Ectodermal cell (in vitro differentiated cells): ENCODE data around the gene THOP1.
"Not testable (repeated sequence)": the region's sequence is repeated elsewhere in the genome, so short reads cannot be mapped to it uniquely, and the experiment has no call there.

Experiments
- H3K27ac ChIP-seq: 2 replicates; pipeline ENCODE4 v1.7.0; 2013; ENCODE audit warnings: mild to moderate bottlenecking, low read depth, low read length; ENCODE audit not compliant: insufficient read depth, poor library complexity, severe bottlenecking
- H3K27me3 ChIP-seq: 2 replicates; pipeline ENCODE4 v1.7.0; 2013; ENCODE audit warnings: mild to moderate bottlenecking, low read length; ENCODE audit not compliant: insufficient read depth, control insufficient read depth, poor library complexity, severe bottlenecking
- H3K36me3 ChIP-seq: one replicate; pipeline ENCODE4 v1.7.0; 2013; ENCODE audit warnings: low read length; ENCODE audit not compliant: control insufficient read depth, insufficient read depth
- H3K4me1 ChIP-seq: one replicate; pipeline ENCODE4 v1.7.0; 2013; ENCODE audit warnings: low read length; ENCODE audit not compliant: control insufficient read depth, insufficient read depth
- H3K4me3 ChIP-seq: 2 replicates; pipeline ENCODE4 v1.7.0; 2013; ENCODE audit warnings: low read depth, low read length, control low read depth; ENCODE audit not compliant: insufficient read depth
- H3K9me3 ChIP-seq: 2 replicates; pipeline ENCODE4 v1.7.0; 2013; ENCODE audit warnings: mild to moderate bottlenecking, low read length, moderate library complexity; ENCODE audit not compliant: control insufficient read depth
- WGBS, 2 experiments: methylation state at CpG; one replicate each; pipeline ENCODE4 v1.1.7; 2013; ENCODE audit warnings: missing lambda C conversion rate in 2 of 2; 5-methylcytosine and 5-hydroxymethylcytosine counted together

The THOP1 gene

DNA sequence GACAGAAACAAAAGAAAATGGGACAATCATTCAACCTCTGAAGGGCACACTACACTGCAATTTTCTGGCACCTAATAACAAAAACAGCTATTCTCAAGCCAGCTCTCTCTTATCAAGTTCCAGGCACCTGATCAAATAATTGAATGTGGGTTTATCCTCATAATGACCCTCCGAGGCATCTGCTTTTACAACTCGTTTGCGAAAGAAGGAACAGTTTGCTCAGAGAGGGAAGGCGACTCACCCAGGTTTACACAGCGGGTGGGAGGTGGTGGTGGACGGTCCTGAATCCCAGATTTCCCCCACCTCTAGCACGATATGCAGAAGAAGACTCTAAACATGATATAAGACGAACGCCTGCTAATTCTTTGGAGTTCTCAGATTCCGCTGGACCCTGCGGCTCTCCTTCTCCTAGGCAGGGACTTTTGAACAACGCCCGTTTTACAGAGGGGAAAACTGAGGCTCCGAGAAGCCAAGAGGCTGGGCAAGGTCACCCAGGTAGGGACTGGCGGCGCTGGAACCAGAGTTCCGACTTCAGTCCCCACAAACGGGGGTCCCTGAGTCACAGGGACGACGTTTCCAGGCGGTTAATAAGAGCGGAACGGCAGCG, 2.9 kb upstream of the THOP1 start:
- WGBS, 2 experiments: 4 to 6% methylated on average over 24 of the region's 24 CpGs
- Histone ChIP-seq H3K4me1 (peaks cover 6% of the 10 kb centered on the region), H3K27ac (peak overlapping the region; percentile 68), H3K36me3 (peaks cover 2% of the 10 kb centered on the region), H3K27me3 (no peaks in the 10 kb centered on the region), H3K9me3 (no peaks in the 10 kb centered on the region), H3K4me3 (peak overlapping the region; percentile 90)

DNA sequence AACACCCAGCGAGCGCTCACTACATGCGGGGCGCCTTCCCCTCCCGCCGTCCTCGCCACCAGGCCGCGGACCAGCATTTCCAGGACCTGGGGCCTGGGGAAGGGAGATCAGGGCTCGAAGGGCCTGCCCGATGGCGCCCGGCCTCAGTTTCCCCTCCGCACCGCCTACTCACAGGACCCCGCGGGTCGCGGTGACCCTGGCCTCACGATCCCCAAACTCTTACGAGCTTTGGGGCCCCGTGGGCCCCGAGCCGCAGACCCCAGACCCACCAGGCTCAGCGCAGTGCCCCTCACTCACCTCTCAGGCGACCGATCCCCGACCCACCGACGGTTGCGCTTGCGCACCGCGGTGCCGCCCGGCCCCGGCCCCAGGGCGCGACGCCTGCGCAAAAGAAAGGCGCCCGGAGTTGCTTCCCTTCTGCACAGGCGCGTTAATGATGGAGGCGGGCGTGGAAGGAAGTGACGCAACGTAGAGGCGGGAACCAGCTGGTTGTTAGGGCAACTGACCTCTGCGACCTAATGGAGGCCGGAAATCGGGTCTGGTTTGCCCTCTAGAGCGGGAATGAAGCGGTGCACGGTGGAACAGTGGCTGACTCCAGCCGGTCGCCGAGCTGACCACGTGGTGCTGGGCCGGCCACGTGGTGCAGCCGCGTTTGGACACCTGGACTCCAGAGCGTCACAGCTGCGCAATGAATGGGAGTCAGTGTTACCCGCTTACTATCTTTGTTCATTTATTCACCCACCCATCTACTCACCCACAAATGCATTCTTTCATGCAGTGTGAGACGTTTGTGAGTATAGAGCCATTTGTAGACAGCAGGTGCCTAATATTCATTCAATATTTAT, 2.1 kb upstream of the THOP1 start, which contains the start of gene SGTA:
Gene SGTA (minus strand): TSS at position 338 of the 845 bp plus-strand sequence. CDS start 14,205 bp downstream, outside the sequence.
- WGBS, 2 experiments: 2% methylated on average over 68 of the region's 68 CpGs
- H3K27ac ChIP-seq: peak within 1 kb of the TSS; percentile 90

GRCh38 chr19:2783781-2784145, 1.5 kb upstream of the THOP1 start:
- Histone ChIP-seq H3K9me3 (no peaks in the 10 kb centered on the region), H3K27me3 (no peaks in the 10 kb centered on the region), H3K36me3 (peaks cover 2% of the 10 kb centered on the region), H3K4me1 (peaks cover 6% of the 10 kb centered on the region), H3K4me3 (no peak overlapping the region), H3K27ac (peak overlapping the region; percentile 90)
- 94% methylated on average over 6 of the region's 7 CpGs for WGBS, 2 experiments

More for the DNA sequence above, 2.1 kb upstream of the THOP1 start, which contains the start of gene SGTA:
- H3K4me1 ChIP-seq: peaks cover 6% of the 10 kb centered on the region
- peaks cover 2% of the 10 kb centered on the region for H3K36me3 ChIP-seq
- peak within 1 kb of the TSS; percentile 90 for H3K4me3 ChIP-seq
- no peaks in the 10 kb centered on the region for H3K27me3 ChIP-seq
- H3K9me3 ChIP-seq: no peaks in the 10 kb centered on the region

DNA sequence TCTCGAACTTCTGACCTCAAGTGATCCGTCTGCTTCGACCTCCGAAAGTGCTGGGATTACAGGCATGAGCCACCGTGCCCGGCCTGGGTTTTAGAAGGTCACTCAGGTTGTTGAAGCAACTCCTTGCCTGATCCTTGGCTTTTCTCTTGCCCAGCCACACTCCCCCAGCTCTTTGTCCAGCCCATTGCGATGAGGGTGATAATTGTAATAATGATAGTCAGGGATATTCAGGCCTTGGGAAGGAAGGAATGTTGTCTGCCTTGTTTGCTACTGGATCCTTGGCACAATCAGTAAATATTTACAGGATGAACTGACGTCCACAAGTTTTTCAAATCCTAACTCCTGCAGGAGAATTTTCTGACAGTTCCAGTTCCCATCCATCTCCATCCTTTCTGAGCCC, 1.8 kb downstream of the THOP1 start:
- 94% methylated on average over 8 of the region's 8 CpGs for WGBS, 2 experiments
- Histone ChIP-seq H3K4me3 (no peak overlapping the region), H3K9me3 (no peaks in the 10 kb centered on the region), H3K27me3 (no peaks in the 10 kb centered on the region), H3K4me1 (peaks cover 4% of the 10 kb centered on the region), H3K36me3 (peaks cover 20% of the 10 kb centered on the region), H3K27ac (no peak overlapping the region)

- H3K4me1 ChIP-seq: no peaks in the 10 kb centered on the region
- peaks cover 23% of the 10 kb centered on the region for H3K36me3 ChIP-seq
- no peaks in the 10 kb centered on the region for H3K9me3 ChIP-seq
- H3K27ac ChIP-seq: no peak overlapping the region
- H3K27me3 ChIP-seq: no peaks in the 10 kb centered on the region
- H3K4me3 ChIP-seq: no peak overlapping the region
- 94% methylated on average over 5 of the region's 5 CpGs for WGBS, 2 experiments
Observed at GRCh38 chr19:2788237-2788636, 2.9 kb downstream of the THOP1 start.

DNA sequence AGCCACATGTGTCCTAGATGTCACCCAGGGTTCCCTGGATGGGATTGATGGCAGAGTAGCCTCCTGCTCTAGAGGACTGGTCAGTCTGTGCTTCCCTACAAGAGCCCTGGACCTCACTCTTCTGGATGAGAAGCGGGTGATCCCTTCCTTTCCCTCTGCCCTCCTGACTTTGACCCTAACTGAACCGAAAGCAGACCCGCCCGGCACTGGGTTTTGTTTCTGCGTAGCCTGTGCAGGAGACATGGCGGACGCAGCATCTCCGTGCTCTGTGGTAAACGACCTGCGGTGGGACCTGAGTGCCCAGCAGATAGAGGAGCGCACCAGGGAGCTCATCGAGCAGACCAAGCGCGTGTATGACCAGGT, 4.9 kb downstream of the THOP1 start:
- no peaks in the 10 kb centered on the region for H3K9me3 ChIP-seq
- no peaks in the 10 kb centered on the region for H3K4me1 ChIP-seq
- WGBS, 2 experiments: 92 to 93% methylated on average over 14 of the region's 14 CpGs
- H3K27ac ChIP-seq: no peak overlapping the region
- no peak overlapping the region for H3K4me3 ChIP-seq
- H3K27me3 ChIP-seq: no peaks in the 10 kb centered on the region
- peaks cover 31% of the 10 kb centered on the region for H3K36me3 ChIP-seq

DNA sequence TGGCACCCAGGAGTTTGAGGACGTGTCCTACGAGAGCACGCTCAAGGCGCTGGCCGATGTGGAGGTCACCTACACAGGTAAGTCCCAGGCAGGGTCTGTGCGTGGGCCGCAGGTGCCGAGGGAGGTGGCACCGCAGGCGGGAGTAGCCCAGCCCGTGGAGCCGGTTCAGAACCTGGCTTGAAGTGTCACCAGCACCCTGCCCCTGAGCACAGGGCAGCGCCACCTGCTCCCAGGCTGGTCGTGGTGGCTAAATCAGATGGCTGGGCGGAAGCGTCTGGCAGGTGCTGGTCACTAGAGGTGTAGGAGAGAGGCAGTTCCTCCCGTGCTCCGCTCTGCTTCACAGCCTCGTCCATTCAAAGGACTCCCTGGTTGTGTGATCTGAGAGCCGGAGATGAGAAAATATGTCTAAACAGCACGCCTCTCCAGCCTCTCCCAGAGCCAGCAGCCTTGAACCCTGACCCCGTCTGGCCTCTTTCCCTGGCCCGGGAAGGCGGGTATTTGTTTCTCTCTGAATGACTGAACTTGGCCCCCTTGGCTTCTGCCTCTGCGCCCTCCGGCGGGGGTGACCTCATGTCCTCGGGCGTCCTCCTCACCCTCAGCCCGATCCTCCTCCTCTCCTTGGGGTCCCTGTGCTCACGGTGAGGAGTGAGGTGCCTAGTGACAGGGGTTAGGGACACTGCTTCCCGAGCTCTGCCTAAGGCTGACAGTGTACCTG, 5.4 kb downstream of the THOP1 start:
- H3K27me3 ChIP-seq: no peaks in the 10 kb centered on the region
- H3K27ac ChIP-seq: no peak overlapping the region
- H3K4me3 ChIP-seq: no peak overlapping the region
- no peaks in the 10 kb centered on the region for H3K4me1 ChIP-seq
- WGBS, 2 experiments: 96% methylated on average over 32 of the region's 32 CpGs
- H3K36me3 ChIP-seq: peaks cover 36% of the 10 kb centered on the region
- no peaks in the 10 kb centered on the region for H3K9me3 ChIP-seq

- Histone ChIP-seq H3K36me3 (peaks cover 42% of the 10 kb centered on the region), H3K4me3 (no peak overlapping the region), H3K4me1 (no peaks in the 10 kb centered on the region), H3K27me3 (no peaks in the 10 kb centered on the region), H3K27ac (no peak overlapping the region), H3K9me3 (no peaks in the 10 kb centered on the region)
- WGBS, 2 experiments: 92% methylated on average over 16 of the region's 16 CpGs
Observed at GRCh38 chr19:2791440-2791839, 6.1 kb downstream of the THOP1 start.

DNA sequence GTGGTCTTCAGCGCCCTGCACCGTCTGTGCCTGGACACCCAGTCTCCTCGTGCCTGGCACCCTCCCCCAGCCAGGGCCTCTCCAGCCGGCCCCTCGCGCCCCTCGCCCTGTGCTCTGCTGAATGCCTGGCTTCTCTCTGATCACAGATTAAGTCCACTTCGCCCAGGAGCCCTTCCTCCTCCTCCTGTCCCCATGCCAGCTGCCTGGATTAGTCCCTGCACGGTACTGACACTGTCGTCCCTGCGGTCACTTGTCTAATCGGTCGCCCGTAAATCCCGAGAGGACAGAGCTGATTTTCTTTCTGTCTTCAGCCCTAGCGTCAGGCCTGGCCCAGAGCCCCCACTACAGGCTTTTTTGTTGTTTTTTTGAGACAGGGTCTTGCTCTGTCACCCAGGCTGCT, 6.6 kb downstream of the THOP1 start:
- WGBS, 2 experiments: 91 to 92% methylated on average over 16 of the region's 16 CpGs
- peaks cover 47% of the 10 kb centered on the region for H3K36me3 ChIP-seq

DNA sequence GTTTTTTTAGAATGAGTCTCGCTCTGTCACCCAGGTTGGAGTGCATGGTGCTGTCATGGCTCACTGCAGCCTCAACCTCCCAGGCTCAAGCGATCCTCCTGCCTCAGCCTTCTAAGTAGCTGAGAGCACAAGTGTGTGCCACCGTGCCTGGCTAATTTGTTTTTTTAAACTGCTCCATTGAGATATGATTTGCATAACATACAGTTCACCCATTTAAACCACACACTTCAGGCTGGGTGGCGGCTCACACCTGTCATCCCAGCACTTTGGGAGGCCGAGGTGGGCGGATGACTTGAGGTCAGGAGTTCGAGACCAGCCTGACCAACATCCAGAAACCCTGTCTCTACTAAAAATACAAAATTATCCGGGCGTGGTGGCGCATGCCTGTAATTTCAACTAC, 7.4 kb downstream of the THOP1 start:
- H3K4me1 ChIP-seq, H3K9me3 ChIP-seq, H3K27ac ChIP-seq, H3K27me3 ChIP-seq, H3K4me3 ChIP-seq: not testable (repeated sequence)
- 95 to 96% methylated on average over 10 of the region's 10 CpGs for WGBS, 2 experiments
- peaks cover 48% of the 10 kb centered on the region for H3K36me3 ChIP-seq

More for the DNA sequence above, 6.6 kb downstream of the THOP1 start:
- Histone ChIP-seq H3K9me3 (no peaks in the 10 kb centered on the region), H3K4me1 (no peaks in the 10 kb centered on the region), H3K27ac (no peak overlapping the region), H3K27me3 (no peaks in the 10 kb centered on the region), H3K4me3 (no peak overlapping the region)
